GM19238 (cell line): ENCODE data around the gene OGDH.

Experiments used
- DNase-seq: peaks from one replicate; pipeline ENCODE4 v3.0.0; 2011; ENCODE audit warnings: low spot score; ENCODE audit not compliant: insufficient read length

Gene OGDH

DNA sequence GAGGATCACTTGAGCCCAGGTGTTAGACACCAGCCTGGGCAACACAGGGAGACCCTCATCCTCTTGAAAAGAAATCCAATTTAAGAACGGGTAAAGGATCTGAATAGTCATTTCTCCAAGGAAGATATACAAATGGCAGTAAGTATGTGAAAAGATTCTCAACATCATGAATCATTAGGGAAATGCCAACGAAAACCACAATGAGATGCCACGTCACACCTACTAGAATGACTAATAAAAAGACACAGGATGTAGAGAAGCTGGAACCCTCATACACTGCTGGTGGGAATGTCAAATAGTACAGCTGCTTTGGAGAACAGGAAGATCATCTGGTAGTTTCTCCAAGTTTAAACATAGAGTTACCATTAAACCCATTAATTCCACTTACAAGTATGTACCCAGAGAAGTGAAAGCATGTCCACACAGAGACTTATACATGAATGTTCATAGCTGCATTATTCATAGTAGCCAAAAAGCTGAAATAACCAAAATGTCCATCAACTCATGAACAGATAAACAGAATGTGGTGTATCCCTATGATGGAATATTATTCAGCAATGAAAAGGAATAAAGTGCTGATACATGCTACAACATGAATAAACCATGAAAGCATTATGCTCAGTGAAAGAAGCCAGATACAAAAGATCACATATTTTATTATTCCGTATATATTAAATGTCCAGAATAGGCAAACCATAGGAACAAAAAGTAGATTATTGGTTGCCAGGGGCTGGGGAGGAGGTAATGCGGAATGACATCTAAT is 129.2 kb downstream of the OGDH start:
- no peak for DNase-seq

GRCh38 chr7:44736896-44737295 is 130.5 kb downstream of the OGDH start:
- DNase-seq: no peak

GRCh38 chr7:44738051-44738723 is 131.8 kb downstream of the OGDH start:
- no peak for DNase-seq

GRCh38 chr7:44738876-44739665 is 132.6 kb downstream of the OGDH start:
- DNase-seq: no peak

DNA sequence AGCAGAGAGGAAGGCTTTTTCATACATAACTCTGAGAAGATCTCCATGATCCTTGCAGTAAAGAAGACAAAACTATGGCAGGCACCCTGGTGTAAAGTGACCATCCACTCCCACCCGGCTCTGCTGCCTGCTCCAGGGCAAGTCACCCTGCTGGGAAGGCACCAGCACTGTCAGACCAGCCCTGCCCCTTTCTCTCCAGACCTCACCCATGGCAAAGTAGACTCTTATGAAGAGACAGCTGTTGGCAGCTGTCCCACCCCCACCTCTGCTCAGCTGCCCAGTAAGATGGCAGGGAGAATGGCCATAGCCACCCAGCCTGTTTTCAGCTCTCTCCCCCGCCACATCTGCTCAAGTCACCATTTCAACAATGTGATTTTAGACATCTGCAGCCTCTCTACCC is 133.6 kb downstream of the OGDH start:
- DNase-seq: no peak

GRCh38 chr7:44743750-44744149 is 137.3 kb downstream of the OGDH start:
- DNase-seq: no peak

GRCh38 chr7:44748045-44748947 is 141.9 kb downstream of the OGDH start, which contains the start of gene ZMIZ2:
ZMIZ2 (plus strand) TSS chr7:44748847; CDS start chr7:44756250, 7,403 bp downstream.
- DNase-seq: peak; percentile 88

- DNase-seq: no peak
Measured at GRCh38 chr7:44748948-44749731, 142.7 kb downstream of the OGDH start.

GRCh38 chr7:44749992-44750391 is 143.6 kb downstream of the OGDH start:
- no peak for DNase-seq

DNA sequence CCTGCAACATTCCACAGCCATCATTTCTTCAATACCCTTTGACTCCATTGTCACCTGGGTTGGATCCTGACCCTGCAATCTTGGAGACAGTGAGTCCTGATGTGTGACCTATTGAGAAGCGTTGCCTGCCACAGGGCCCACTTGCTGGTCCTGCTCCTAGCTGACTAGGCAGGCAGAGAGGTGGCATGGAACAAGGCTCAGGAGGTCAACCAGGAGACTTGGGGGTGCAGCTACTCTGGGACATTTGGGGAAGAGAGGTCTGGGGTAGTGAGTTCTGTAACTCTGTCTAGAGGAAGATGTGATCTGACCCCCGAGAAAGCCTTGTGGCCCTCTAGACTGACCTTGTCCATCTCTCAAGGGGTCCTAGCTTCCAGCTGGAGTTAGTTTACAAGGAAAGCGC is 144.0 kb downstream of the OGDH start:
- DNase-seq: no peak

DNA sequence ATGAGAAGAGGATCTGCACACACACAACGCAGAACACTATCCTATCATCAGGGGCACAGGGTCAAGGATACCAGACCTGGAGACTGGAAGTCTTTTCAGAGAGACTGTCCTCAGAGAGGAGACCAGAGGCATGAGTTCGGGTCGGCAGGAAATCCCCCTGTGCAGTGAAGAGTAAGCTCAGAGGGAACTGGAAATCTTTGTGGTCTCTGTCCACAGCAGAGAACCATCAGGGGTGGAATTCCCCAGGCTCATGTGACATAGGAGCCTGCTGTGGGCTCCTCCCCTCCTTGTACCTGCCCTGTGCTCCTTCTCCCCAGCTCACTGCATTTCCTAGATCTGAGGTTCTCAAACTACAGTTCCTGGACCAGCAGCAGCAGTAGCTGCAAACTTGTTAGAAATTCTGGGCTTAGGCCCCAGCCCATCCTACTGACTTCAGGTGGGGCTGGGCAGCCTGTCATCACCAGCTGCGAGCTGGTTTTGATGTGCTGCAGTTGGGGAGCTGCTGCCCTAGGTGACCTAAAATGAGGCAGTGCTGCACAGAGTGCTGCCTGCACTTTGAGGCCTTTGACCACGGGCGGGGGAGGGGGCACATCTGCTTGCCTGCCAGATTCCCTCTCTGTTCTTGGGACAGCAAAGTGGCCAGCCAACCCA is 144.6 kb downstream of the OGDH start:
- peak; percentile 87 for DNase-seq

DNA sequence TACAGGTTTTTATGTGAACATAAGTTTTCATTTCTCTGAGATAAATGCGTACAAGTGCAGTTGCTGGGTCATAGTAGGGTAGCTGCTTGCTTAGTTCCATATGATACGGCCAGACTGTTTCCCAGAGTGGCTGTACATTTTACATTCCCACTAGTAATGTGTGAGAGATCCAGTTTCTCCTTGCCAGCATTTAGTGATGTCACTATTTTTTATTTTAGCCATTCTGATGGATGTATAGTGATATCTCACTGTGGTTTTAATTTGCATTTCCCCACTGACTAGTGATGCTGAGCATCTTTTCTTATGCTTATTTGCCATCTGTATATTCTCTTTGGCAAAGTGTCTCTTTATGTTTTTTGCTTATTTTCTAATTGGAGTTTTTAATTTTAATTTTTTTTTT is 146.4 kb downstream of the OGDH start:
- DNase-seq: no peak

GRCh38 chr7:44754802-44755697 is 148.6 kb downstream of the OGDH start:
- no peak for DNase-seq

GRCh38 chr7:44755698-44756627 is 149.5 kb downstream of the OGDH start:
- no peak for DNase-seq

- no peak for DNase-seq
Measured at GRCh38 chr7:44756904-44757303, 150.5 kb downstream of the OGDH start.

GRCh38 chr7:44757311-44757710 is 150.9 kb downstream of the OGDH start:
- DNase-seq: no peak

GRCh38 chr7:44757739-44758138 is 151.3 kb downstream of the OGDH start:
- no peak for DNase-seq
